Endothelial cell of umbilical vein (primary cell): ENCODE measurements around the gene ITSN1.

Experiments used
- CTCF ChIP-seq, 2 donors: IDR thresholded peaks; 1 replicate in 1 of 2; 2 replicates in 1 of 2; pipeline ENCODE4 v1.5.1; 2011; ENCODE audit warnings: low read length in 2 of 2, mild to moderate bottlenecking in 2 of 2, moderate library complexity in 2 of 2, control low read depth in 1 of 2, inconsistent platforms in 1 of 2, low read depth in 1 of 2; ENCODE audit not compliant: insufficient read depth in 1 of 2; ENCODE audit errors: extremely low read depth in 1 of 2
- EZH2 ChIP-seq: IDR thresholded peaks from 2 replicates; pipeline ENCODE4 v1.6.1; 2012; ENCODE audit warnings: borderline replicate concordance, low read depth, mild to moderate bottlenecking, moderate library complexity, low read length, inconsistent platforms; ENCODE audit not compliant: severe bottlenecking
- MAX ChIP-seq: IDR thresholded peaks from 2 replicates; pipeline ENCODE4 v1.6.1; 2011; ENCODE audit not compliant: insufficient read depth, insufficient read length
- POLR2A ChIP-seq: IDR thresholded peaks from 2 replicates; pipeline ENCODE4 v1.6.1; 2012; ENCODE audit warnings: low read depth, mild to moderate bottlenecking, control low read depth, low read length

- TF ChIP-seq MAX (no peak), POLR2A (no peak), CTCF (IDR thresholded peaks at IDR 0.05; ENCODE audit: extremely low read depth in 1 of 2, insufficient read depth in 1 of 2, low read depth in 1 of 2, low read length in 2 of 2) (no peak), EZH2 (no peak)
These were observed 23.9 kb downstream of the ITSN1 start for GRCh38 chr21:33666153-33666552.
